HG03439 (cell line): ENCODE results near the gene ZBED2.

Experiments used
- ATAC-seq: cut with Tn5 transposase; IDR thresholded peaks from one replicate; pipeline ENCODE4 v1.9.1; 2021; ENCODE audit warnings: mild to moderate bottlenecking, moderate library complexity; ENCODE audit not compliant: unreplicated experiment

The ZBED2 gene

DNA sequence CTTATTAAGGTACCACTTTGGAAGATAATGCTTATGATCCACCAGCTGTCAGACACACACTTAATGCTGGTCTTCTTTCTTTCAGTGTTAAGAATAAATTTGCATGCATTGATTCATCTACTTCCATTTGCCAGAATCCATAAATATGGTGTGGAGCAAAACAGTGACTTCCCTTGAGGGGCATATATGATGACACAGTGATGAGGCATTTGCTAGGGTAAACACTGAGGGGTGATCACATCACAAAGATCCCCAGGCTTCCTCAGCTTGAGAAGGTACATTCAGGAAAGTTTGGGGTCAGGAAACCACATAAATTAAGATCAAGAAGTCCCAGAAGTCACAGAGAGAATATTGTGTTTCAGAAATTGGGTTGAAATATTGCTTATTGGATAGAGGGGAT is 9.9 kb upstream of the ZBED2 start:
- no peak for ATAC-seq

DNA sequence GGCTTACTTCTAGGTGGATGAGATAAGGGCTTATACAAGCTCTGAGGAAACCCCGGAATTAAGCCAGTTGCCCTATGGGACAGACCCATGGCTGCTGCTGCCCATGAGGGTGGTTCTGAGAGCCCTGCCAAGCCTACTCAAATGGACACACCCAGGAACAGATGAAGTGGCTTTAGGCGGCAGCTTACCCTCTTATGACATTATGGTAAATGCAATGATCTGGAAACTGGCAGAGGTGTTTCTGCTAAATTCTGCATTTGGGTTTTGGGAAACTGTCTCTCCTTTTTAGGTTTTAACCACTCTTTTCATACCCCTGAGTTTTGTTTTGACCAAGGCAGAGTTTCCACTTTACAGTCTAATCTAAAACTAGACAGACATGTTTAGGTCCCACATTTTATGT is 9.0 kb upstream of the ZBED2 start:
- ATAC-seq: no peak

DNA sequence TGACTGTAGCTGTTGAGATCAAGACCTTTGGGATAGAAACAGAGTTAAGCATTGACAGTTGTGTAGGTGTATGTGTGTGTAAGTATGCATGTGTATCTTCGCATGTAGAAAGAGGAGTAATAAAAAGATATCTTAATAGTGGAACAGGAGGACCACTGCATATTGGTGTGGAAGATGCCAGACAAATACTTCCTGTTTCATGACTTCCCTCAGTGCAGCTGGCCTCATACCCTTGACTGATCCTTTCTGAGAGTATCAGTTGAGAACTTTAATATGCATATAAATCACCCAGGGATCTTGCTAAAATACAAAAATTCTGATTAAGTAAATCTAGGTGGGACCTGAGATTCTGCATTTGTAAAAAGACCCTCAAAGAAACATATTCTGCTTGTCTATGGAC is 8.5 kb upstream of the ZBED2 start:
- no peak for ATAC-seq

DNA sequence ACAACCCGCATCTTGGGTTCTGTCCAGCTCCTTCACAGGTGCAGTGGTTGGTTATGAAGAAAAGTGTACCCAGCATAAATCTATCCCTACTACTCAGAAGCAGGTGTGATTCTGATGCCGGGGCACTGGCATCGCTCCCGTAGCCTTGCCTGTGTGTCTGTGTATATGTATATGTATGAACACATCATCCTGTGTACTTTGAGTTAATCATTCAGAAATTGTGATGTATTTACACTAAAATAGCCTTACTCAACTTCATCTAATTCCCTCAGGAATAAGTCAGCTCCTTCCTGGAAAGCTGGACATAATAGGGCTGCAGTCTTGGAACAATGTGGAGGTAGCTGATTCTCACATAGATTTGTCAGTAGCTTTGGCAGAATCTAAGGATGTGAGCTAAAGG is 6.7 kb upstream of the ZBED2 start:
- ATAC-seq: no peak

DNA sequence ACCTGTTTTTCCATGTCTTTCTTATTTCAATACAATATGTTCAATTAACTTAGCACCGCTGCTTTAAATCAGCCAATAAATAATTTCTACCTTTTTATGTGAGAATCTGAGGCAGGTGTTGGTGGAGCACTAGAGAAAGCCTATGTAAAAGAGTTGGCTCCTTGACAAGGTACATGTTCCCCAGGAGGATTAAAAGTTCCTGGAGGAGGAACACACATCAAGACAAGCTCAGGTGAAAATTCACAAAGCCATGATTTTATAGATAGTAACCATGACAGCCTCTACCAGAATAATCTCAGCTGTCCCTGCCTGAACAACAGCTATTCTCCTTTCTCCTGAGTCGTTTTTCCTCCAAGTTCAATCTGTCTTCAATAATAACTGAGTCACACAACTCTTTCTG is 3.4 kb upstream of the ZBED2 start:
- no peak for ATAC-seq

DNA sequence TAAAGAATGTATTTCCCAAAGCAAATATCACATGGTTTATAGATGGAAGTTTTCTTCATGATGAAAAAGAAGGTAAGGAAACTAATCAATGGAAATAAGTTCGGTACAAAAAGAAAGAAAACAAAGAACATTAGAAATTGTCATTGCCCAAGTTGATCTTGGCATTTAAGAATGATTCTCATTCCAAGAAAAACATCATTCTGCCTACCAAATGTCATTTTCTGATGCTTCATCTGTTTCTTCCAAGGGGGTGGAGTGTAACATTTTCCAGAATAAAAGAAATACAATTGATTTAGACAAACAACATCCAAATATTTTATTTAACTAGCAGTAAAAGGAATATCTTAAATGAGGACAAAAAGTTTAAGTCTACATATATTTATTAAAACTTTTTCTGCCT is 3.0 kb upstream of the ZBED2 start:
- ATAC-seq: no peak

DNA sequence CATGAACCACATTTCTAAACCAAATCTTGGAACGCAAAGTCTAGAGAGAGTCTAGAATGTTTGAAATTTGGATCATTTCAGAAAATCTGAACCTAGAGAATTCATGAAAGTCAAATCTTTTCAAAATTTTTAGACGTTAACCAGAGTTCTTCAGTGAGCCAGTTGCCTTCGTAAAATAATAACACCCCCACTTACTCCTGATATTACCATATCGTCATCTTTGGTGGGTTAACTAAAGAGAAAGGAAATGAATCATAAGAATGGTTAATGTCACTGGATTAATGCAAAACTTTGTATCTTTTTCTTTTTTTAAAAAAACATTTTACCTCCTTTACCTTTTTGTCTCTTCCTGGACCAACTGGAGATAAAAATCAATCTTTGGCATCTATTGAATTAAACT is 1.2 kb upstream of the ZBED2 start:
- ATAC-seq: no peak

DNA sequence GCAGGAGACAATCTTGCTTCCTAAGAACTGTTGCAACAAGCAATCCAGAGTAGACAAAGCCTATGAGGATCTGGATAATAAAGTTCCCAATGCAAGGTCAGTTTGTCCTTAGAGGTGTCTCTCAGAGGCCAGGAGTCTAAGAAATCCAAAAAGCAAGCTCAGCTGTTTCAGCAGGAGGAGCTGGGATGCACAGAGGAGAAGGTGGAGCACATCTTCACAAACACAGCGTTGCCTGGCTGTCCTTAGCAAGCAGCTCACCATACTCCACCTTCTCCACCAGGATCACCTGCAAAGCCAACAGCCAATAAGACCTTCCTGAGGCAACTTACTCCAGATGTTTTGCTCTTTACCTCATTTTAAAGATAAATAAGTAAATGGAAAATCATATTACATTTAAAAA is 365 bp downstream of the ZBED2 start:
- no peak for ATAC-seq

DNA sequence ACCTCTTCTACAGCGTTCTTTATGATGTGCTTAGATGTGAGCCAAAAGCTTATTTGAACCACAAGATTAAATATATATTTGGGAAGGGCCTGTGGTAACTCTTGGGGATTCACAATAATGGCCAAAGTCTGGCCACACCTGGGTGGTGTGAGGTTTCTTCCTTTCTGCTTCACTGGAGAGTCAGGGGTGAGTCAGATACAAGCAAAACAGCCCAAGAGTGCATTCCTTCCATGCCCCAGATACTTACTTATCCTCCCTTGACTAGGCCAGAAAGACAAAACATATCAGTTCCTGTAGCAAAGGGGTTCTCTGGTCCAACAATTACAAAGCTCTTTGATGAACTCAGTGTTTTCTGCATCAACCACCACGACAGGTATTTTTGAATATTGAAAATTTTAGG is 941 bp downstream of the ZBED2 start:
- ATAC-seq: no peak

DNA sequence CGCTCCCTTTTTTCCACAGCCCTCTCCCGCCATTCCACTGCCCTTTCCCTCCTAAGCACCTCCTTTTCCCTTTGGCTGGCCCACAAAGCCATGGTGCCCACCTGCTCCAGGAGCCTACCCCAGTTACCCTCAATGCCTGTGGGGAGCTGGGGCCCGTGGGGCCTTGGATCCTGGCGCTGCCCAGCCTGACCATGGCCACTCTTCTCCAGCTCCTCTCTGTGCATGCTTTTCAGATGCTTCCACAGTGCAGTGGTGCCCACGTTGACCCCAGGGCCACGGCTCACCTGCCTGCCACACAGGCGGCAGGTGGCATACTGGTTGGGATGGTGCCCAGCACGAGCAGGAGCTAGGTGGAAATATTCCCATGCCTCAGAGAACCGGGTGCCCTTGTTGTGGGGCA is 1.5 kb downstream of the ZBED2 start:
- ATAC-seq: no peak

DNA sequence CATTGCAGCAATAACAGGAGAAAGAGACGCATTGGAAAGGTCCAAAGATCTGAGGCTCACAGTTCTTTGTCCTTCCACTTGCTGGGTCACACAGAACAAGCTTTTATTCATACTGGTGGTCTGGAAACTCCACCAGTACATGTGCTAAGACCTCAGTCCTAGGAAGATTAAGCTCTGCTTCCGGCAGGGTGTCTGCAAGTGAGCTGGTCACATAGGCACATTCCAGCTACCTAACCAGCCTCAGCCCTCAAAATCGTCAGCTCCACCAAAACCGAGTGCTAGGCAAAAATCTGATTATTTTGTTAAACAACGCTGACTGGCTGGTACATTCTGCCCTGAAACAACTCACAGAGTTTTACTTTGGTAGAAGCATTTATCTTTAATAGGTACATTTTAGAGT is 2.2 kb downstream of the ZBED2 start:
- no peak for ATAC-seq

DNA sequence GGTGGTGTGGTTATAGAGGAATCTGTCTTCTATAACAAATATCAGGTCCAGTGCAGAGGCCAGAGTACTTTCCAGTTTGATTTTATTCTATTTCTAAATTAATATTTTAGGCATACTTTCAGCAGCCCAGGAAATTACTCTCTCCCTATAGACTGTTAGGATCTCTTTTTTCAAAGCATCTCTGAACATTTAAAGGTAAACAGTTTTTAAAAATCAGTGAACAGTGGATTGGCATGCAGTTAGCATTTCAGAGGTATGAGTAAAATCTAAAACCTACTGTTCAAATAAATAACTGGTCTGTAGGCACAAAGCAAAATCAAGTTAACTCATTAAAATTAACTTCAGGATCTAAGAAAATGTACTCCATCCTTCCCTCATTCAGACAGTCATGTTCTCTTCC is 3.0 kb downstream of the ZBED2 start:
- ATAC-seq: no peak

DNA sequence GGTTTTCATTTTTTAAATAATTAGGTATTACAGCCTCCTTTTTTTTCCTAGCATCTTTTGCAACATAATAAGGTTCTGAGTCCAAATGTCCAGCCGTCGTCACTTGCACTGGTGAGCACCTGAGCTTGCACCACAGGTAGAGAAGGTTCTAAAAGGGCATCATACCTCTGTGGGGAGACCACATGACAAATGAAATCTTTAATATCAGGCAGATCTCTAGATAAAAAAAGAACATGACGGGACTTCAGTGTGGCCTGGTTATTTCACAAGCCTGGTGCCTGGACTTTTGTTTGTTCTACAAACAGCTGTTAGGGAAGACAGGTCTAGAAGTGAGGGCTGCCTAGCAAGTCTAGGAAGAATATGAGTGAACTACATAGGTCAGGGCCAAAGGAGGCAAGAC is 3.6 kb downstream of the ZBED2 start:
- no peak for ATAC-seq

DNA sequence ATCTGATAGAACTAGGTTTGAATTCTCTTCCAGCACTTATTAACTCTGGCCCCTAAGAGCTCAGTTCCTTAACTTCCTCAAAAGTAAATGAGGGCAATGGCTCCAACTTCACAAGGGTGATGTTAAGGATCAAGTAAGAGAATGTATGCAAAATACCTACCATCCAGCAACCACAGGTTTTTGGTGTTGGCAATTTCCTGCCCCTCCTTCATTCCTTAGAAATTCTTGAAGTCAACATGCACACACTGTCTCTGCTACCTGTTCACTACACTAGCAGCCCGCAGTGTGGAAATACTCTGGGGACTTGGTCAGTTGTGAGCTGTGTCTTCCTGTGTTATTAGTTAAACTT is 5.0 kb downstream of the ZBED2 start:
- no peak for ATAC-seq

DNA sequence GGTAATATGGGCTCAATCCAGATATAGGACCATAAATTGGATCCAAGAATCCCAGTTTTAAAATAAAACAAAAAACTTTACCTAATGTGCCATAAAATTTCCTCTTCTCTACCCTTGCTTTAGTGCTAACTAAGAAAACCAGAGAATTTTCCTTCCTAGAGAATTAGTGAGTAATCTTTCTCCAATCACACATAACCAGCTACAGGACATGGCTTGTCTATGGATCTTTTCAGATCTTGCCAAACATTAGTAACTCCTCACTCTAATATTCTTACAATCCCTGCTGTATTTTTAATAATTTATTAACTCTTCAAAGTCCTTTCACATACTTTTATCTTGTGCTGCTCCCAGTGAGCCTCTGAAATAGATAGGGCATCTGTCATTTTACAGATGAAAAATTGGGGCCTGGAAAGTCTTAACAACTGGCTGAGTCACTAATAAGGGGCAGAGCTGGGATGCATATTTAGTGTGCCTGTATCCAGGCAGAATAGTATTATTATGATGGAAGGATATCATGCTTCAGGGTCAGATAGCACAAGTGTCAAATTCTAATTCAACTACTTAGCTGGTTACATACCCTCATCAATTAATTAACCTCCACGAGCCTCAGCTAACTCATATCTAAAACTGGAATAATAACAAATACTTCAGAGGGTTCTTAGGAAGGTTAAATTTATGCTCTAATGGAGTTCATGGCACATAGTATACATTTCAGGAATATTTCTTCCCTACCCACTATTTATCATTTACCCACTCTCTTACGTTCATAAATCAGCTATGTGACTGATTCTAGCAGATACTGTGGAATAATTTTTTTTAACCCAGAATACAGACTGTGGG is 5.6 kb downstream of the ZBED2 start:
- ATAC-seq: no peak

DNA sequence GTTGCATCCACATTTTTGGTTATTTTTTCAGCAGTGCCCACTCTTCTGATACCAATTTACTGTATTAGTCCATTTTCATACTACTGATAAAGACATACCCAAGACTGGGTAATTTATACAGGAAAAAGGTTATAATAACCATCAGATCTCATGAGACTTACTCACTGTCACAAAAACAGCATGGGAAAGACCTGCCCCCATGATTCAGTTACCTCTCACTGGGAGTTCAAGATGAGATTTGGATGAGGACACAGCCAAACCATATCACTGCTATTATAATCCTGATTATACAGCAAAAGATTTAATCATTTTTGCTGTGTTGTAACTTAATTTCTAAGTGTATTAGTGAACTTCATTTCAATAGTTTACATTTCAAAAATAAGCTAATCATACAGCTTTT is 6.6 kb downstream of the ZBED2 start:
- no peak for ATAC-seq

DNA sequence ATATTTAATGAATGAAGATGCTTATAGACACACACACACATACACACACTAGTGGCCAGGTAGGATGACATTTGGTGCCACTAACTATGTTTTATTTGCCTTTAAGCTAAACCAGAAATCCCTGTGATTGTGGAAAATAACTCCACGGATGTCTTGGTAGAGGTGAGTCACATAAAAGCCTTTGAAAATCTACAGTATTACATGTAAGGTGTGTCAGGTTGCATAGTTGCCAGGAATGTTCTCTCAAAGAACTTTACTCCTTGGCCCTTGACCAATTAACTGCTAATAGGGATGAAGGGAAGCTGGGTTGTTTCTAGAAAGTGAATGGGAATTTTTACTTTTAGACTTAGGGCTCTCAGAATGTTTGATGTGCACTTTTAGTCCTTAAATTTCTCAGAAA is 9.9 kb downstream of the ZBED2 start:
- ATAC-seq: no peak

DNA sequence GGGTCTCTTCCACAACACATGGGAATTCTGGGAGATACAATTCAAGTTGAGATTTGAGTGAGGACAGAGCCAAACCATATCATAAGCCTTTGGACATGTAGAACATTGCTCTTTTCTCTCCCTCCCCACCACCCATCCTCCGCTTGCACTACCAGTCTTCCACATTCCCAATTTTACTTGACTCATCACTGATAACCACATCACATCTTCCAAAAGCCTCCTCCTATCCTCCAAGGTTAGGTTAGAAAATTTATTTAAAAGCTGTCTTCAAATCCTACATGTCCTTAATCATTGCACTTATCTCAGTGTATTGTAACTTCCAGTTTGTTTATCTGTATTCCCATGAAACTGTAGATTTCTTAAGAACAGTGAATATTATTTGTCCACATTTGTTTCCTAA is 10.4 kb downstream of the ZBED2 start:
- no peak for ATAC-seq

DNA sequence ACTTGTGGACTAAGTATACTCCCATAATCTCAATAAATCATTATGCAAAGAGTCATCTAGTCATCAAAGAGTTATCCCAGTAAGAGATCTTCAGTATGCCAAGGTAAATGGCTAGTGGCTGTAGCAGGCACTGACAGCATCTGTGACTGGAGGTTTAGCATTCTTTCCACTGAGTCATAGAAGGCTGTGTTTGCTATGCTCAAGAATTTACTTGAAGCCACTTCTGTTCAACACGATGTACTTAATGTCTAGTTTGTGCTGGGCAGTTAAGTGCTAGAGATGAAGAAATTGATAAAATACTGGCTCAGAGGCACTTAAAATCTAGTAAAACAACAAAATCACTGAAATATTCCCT is 13.0 kb downstream of the ZBED2 start:
- ATAC-seq: no peak

DNA sequence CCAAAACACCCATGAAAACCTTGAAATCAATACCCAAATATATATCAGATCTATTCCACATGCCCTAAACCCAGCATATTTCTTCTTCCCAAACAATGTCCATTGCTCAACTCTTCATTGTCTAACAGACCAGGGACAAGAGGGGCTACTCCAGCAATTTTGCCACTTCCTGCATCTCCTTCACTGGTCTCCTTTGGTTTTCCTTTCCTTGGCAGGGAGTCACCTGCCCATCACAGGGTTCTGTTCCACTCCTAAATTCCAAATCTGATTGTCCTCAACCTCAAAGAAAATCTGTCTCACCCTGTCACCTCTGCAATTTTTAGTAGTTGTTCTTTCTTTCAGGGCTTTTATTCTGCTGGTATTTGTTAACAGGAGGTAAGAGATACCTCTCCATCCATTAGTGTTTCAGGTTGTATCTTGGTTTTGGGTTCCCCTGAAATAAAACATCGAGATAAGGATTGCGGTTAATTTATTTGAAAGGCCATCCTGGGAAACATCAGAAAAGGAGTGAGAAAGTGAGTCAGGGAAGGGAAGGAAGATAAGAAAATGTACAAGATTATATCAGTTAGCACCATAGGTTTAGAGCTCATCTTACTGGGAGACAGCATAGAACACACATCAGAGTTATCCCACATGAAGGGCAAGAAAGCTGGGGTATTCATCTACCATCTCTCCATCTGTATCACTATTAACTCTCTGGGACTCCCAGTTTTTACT is 13.6 kb downstream of the ZBED2 start:
- no peak for ATAC-seq

DNA sequence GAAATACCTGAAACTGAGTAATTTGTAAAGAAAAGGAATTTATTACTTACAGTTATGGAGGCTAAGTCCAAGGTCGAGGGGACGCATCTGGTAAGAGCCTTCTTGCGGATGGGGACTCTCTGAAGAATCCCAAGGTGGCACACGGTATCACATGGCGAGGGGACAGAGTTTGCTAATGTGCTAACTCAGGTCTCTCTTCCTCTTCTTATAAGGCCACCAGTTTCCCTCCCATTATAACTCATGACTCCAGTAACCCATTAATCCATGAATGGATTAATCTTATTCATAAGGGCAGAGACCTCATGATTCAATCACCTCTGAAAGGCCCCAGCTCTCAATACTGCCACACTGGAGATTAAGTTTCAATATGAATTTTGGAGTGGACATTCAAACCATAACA is 15.7 kb downstream of the ZBED2 start:
- ATAC-seq: no peak

DNA sequence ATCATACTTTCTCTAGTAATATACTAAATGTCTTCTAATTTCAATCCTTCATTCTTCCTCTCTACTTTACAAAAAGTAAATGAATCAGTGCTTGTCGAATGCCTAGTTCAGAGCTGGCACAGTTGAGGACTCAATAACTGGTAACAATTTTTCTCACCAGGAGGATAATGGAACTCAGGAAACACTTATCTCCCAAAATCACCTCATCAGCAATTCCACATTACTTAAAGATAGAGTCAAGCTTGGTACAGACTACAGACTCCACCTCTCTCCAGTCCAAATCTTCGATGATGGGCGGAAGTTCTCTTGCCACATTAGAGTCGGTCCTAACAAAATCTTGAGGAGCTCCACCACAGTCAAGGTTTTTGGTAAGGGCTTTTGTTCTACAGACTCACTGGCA is 16.3 kb downstream of the ZBED2 start:
- no peak for ATAC-seq
